HG03159 (cell line): ENCODE results near the gene IL1R1.

Experiments
- ATAC-seq: cut with Tn5 transposase; IDR thresholded peaks from one replicate; pipeline ENCODE4 v1.9.1; 2021; ENCODE audit warnings: mild to moderate bottlenecking, moderate library complexity; ENCODE audit not compliant: unreplicated experiment

Gene IL1R1

DNA sequence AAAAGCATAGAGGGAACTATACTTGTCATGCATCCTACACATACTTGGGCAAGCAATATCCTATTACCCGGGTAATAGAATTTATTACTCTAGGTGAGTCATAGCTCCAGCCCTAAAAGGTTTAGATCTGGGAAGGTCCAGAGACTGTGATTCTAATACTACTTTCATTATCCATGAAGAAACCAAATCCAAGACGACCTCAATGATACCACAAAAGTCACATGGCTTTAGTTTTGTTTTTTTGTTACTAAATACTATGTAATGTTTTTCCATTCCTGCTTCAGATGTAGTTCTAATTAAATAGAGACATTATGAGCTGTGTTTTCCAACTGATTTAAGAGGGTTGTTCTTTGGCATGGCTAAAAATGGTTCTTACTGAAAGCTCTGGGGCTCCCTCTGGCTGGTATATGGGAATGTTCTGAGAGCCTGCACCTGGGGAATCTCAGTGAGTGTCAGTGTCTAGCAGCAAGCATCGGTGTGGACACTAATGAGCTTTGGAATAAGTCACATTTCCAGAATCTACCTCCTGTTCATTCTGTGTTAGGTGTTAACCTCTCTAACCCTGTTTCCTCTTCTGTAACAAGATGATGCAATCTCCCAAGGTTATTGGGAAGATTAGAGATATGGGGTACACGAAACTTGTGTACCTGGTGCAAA, 23.8 kb downstream of the IL1R1 start:
- no peak for ATAC-seq

DNA sequence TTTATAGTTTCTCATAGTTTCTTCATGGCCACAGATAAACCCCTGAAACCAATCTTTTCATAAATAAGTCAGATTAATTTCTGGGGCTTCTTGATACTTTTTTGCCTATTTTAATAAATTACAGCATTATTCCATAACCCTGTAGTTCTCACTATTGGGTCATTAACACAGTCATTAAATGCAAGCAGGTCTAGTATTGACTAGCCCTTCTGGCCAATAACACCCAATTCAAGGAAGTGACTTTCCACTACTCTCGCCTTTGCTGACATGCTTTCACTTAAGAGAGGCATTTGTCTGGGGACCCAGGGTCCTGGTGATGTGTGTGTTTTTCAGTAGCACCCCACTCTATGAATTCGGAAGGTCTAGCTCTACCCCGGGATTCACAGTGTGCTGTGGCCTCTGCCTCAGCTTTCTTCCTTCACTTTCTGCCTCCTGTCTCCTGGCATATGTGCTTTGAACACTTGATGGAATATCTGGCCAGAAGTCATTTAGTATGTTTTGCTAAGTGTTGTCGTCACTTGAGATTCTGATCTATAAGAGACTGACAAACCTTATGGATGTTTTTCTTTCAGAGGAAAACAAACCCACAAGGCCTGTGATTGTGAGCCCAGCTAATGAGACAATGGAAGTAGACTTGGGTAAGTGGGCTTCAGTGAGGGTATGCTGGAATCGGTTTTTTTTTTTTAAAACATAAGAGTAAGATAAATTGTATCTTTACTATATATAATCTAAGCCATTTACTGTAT, 25.7 kb downstream of the IL1R1 start:
- ATAC-seq: no peak

DNA sequence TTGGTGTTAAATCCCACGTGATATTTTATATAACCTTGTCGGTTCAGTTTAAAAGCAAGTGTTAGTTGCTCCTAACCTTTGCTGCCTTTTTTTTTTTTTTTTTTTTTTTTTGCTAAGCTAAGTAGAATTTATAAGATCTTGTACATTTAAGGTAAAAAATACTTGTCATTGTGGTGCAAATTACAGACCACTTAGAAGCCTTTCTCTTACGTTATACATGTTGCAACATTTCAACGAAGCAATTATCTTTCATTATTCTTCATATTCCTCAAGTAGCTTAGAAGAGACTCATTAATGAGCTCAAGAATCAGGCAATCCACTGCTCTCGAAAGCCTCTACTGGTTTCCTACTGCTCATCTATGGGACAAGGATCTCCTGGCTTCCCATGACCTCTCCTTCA, 29.4 kb downstream of the IL1R1 start:
- ATAC-seq: no peak

DNA sequence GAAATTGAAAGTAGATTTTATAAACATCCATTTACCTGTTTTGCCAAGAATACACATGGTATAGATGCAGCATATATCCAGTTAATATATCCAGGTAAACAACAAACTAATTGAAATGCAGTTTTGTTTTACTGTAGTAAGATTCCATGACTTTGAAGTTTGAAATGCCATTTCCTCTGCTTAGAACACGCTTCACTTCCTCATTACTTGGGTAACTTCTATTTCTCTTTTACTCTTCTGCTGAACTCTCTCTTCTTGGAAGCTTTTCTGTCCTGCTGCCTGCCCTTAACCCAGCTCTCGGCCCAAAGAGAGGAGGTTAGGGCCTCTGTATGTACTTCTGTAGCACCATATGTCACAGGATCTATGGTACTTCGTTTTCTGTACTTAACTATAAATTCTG, 30.2 kb downstream of the IL1R1 start:
- ATAC-seq: no peak

DNA sequence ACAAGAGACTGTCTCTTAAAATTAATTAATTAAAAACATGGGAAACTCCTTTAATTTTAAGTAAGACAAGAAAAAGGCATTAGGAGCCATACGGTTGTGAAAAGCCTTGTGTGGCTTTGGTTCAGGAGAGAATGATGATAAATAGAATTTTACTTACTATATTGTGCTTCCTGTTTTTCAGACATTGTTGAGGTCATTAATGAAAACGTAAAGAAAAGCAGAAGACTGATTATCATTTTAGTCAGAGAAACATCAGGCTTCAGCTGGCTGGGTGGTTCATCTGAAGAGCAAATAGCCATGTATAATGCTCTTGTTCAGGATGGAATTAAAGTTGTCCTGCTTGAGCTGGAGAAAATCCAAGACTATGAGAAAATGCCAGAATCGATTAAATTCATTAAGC, 33.6 kb downstream of the IL1R1 start:
- no peak for ATAC-seq

DNA sequence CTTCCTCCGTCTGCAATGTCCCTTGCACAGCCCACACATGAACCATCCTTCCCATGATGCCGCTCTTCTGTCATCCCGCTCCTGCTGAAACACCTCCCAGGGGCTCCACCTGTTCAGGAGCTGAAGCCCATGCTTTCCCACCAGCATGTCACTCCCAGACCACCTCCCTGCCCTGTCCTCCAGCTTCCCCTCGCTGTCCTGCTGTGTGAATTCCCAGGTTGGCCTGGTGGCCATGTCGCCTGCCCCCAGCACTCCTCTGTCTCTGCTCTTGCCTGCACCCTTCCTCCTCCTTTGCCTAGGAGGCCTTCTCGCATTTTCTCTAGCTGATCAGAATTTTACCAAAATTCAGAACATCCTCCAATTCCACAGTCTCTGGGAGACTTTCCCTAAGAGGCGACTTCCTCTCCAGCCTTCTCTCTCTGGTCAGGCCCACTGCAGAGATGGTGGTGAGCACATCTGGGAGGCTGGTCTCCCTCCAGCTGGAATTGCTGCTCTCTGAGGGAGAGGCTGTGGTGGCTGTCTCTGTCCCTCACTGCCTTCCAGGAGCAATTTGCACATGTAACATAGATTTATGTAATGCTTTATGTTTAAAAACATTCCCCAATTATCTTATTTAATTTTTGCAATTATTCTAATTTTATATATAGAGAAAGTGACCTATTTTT, 35.4 kb downstream of the IL1R1 start:
- no peak for ATAC-seq

DNA sequence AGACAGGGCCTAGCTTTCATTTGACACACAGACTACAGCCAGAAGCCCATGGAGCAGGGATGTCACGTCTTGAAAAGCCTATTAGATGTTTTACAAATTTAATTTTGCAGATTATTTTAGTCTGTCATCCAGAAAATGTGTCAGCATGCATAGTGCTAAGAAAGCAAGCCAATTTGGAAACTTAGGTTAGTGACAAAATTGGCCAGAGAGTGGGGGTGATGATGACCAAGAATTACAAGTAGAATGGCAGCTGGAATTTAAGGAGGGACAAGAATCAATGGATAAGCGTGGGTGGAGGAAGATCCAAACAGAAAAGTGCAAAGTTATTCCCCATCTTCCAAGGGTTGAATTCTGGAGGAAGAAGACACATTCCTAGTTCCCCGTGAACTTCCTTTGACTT, 36.5 kb downstream of the IL1R1 start:
- ATAC-seq: no peak

DNA sequence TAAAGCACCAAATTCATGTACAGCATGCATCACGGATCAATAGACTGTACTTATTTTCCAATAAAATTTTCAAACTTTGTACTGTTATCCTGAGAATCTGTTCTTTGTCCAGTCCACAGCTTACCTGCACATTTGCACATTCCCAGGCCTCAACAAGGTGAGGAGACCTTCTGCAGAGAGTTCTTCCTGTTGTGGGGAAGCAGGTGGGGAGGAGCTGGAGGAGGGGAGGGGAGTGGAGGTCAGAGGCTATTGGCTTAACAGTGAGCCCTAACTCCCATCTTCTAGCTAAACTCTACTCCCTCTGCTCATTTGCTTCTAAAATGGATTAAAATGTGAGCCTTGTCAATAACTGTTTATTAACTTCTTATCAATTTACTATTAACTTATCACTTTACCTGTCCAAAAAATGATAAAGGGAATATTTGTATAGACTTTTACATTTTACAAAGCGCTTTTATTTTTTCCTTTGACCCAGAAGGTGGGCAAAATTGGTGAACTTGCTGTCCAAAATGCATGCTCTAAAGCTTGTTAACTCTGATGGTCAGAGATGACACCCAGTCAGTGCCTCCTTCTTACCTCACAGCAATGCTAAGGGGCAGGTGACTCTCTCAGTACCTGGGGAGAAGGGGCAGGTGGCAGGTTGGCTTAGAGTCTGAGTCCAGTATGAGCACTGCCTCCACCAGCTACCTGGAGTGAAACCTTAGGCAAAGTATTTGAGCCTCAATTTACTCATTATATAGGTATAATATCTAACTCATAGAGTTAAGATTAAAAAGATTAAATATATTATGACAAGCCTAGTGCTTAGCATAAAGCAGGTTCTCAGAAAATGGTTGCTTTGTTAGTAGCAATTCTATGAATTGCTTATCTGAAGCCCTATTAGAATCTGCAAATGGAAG, 37.5 kb downstream of the IL1R1 start:
- no peak for ATAC-seq

DNA sequence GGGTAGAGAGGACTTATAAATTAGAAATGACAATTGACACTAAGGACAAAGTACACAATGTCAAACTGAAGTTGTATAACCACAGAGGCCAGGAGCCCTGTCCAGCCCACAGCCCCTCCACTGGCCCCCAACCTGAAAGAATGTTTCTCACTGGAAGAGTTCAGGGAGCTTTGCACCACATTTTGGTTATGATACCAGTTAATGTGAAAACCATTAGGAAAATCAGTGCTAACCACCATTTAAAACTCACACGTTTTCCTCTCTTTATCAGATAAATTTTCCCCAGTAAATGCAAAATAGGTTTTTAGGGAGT, 38.1 kb downstream of the IL1R1 start:
- no peak for ATAC-seq

DNA sequence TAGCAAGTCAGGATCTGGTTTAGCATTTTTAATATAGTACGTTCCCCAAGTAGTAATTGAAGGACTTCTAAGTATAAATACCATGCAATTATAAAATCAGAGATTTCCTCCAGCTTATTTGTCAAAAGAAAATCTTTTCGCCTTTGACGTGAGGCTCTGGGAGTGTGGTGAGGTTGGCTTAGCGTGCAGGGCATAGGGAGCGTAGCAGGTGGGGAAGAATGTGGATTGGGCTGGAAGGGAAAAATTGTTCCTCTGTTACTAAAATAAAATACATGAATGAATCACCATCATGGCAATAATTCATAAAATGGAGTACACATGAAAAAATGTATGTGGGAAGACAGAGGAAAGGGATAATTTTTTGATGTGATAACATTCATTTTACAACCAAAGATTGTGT, 38.8 kb downstream of the IL1R1 start:
- ATAC-seq: no peak

DNA sequence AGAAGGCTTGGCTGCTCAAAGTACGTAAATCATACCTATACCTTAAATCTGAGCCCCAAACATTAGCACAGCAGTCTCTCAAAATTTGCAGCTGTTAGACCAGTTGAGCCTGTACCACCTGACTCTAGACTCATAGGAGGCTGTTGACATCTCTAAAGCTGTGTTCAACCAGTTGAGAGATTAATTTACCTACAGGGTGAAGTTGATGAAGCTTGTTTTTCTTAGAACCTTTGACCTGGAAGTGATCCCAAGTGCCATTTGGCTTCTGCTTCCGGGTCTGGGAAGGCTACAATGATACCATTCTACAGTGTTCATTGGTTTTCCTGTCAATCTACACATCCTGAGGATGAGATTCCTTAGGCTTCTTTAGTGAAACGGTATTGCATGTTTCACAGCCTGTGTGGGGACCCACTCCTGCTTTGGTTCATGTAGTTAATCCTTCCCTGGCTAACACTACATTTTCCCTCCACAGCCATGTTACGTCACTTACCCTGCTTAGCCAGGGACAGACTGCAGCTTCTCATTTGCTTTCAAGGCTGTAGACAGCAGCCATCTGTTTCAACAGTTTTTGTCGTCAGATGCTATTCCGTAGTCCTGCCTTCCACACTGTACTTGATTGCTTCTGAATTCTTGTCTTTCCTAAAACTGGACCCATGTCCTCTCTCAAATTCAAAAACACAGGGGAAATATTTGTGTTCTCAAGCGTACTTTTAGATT, 39.5 kb downstream of the IL1R1 start:
- ATAC-seq: no peak

DNA sequence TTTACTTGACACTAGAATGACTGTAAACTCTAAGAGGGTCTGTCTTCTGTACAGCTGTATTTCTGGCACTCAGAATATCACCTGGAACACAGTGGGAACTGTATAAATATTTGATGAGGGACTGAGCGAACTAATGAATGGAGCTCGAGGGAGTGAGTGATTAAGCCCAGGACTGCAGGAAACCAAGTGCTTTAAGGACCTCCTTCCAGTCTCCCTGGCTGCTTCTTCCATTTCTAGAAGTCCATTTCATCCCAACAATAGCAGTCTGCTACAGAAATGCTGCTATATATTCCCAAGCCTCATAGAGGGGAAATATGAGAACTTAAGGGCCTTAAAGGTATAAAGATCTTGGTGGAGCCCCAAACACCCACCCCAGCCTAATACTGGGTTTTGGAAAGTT, 41.5 kb downstream of the IL1R1 start:
- no peak for ATAC-seq

DNA sequence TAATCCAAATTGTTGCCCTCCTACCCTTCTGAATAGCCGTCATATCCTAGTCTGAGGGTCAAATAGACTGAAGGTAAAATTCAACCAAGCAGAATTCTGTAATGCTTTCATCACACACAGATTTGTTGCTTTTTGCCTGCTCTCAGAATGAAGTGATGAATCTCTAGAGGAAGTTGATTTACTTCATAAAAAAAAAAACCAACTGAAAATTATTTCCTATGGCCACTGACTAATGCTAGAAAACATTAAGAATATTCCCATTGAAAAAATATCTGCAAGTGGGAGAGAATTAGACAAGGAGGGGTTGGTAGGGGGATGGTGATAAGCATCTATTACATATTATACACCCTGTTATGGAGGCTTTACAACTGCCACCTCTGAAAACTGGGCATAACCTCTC, 42.0 kb downstream of the IL1R1 start:
- no peak for ATAC-seq

DNA sequence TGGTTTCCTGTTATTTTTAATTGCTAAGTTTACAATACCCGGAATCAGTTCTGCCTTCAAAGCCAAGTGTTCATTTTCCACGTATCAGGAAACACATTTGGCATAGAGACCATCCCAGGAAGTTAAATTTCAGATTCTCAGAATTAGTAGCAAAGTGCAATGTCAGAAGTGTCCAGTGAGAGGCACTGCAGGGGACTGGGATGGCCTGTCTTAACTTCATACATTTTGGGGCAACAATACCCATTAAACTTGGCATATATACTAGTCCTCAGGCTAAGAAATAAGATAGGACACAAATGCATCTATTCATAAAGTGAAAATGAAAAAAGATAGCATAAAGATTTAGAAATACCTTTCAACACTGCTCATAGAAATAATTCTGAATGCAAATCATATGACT, 42.8 kb downstream of the IL1R1 start:
- ATAC-seq: no peak

DNA sequence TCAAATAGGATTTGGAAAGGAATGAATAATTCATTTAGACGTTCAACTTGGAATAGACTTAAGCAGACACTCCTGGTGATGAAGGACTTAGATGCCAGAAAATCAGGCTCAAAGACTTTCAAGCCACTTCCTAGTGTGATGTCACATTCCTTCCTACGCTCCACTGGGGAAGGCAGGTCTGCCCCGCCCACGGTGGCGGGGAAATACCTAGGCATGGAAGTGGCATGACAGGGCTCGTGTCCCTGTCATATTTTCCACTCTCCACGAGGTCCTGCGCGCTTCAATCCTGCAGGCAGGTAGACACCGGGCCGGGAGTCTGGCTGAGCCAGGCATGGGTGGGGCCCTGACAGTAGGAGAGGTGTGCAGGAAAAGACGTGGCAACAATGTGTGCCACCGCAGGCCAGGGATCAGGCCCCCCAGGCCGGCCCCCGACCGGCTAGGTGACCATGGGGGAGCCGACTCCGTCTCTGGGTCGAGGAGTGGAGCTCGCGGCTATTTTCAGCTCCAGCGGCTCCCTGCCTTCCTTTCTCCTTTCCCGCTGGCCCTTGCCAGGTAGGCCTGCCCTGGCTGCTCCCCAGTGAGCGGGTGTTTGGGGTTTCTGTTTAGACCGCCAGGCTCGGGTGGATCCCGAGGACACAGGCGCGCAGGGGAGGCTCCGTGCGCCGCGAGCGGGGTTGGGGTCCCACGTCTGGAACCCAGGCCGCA, 44.4 kb downstream of the IL1R1 start, which contains the start of gene IL1RL2:
Gene IL1RL2 (plus strand): TSS at position 233 of the 705 bp plus-strand sequence. CDS start 845 bp downstream, outside the sequence.
- ATAC-seq: no peak

DNA sequence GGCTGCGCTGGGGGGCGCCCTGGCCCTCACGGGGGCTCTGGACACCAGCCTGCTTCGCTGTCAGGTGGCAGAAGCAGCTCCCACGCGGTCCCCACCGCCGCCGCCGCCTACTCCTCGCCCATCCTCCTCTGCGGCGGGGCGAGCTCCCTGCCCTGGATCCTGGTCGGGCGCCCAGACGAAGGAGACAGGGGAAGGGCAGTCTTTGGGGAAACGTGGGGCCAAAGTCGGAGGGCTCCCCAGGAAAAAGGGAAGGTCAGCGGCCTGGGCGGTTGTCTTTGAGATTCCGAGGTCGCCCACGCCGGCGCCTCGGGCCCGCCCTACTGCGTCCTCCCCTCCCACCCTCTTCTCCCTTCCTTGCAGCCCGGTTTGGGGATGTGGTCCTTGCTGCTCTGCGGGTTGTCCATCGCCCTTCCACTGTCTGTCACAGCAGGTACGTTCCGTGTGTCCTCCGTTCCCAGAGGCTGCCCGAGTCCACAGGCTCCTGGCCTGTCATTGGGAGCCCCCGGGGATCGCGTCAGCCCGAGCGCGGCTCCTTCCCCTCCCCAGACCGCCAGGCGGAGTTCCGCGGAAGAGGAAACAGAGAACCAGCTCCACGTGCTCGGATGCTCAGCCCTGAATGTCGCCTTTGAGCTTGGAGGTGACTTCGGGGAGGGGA, 45.1 kb downstream of the IL1R1 start:
- no peak for ATAC-seq

DNA sequence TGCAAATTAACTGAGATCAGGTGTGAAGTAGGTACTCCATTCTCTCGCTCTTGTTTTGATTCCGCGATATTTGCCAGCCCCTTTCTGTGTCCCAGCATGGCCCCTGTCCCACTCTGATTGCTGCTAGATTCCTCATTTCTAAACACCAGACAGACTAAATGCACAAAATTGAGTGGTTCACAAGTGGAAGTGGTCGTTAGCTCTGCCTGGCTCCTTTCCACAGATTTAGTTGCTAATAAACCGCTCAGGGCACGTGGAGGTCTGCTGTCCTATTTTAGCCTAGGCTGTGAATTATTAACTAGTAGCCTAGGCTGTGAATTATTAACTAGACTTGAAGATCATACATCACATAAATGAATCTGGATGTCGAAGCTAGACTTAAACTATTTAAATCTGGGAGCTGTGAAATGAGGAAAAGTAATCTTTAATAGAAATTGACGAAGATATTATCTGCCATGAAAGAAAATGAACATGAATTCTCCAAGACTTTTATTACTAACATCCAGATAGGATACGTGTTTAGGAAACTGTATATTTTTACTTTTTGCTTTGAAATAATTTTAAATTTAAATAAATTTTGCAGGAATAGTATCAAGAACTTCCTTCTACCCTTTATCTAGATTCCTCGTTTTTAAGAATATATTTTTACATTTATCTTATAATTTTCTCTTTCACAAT, 48.0 kb downstream of the IL1R1 start:
- no peak for ATAC-seq

DNA sequence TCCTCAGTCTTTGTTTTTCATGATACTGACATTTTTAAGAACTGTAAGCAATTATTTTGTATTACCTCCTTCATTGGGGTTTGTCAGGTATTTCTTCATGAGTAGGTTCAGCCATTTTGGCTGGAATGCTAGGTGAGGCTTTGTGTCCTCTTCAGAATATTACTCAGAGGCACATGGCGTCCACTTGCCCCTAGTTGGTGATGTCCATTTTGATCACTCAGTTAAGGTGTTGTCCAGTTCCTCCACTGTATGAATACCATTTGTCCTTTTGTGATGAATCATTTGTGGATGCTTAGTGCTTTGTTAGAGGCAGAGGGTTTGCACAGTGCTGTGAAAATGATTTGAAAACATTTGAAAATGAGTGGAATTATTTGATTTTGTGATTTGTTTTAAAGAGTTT, 49.0 kb downstream of the IL1R1 start:
- ATAC-seq: no peak

DNA sequence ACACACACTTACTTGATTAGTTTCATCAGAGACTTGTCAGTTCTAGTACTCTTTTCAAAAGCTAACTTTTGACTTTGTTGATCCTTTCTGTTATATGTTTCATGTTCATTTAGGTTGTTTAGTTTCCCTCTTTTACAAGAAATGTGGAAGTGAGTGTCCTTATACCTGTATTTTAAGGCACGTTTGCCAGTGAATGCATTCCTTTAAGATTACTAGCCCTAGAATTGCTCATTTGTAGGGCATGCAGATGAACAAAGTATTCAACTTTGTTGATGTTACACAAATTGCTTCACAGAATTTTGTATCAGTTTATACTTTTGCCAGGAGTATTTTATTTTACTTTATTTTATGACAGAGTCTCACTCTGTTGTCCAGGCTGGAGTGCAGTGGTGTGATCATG, 50.5 kb downstream of the IL1R1 start:
- no peak for ATAC-seq
